ENCODE data around the gene LGALS13. TPM values are rescaled to one million over a fixed set of nuclear protein-coding genes. Genes with fewer than 3 reads are reported as not detected.

Gene LGALS13
- total and polyA plus RNA-seq, 2 donors (not counting 1 experiment from before 2014, with no cell fraction given): not detected

DNA sequence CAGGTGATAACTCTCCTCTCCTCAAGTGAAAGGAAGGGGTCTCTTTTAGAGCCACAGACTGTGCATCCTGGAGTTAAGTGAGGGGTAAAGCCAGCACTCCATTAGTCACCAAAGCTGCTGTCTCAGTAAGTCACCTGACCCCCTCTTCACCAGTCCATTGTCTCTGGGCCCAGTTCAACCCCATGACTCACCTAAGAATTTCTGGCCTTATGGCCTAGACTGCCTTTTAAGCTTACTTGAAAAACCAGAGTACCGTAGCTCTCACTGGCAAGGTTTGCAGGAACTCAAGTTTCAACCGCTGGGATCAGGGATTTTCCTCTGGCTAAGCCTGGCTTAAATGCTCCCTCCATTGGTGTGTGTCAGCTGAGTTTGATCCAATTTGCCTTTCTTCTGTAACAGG lies 38.9 kb upstream of the LGALS13 start:
- Histone ChIP-seq H3K36me3 (replicated peaks in 1 of 2; ENCODE audit: control extremely low read depth in 1 of 2, control insufficient read depth in 1 of 2, extremely low read depth in 1 of 2, insufficient read depth in 2 of 2, low read length in 1 of 2) (no peaks in the 10 kb centered on the region), H3K79me2 (ENCODE audit: control insufficient read depth, insufficient read depth, low read length) (no peaks in the 10 kb centered on the region), H3K27me3 (replicated peaks in 1 of 4; ENCODE audit: control extremely low read depth in 1 of 4, control insufficient read depth in 3 of 4, insufficient read depth in 4 of 4, low read length in 3 of 4) (peaks cover 0 to 4% (median 0%) of the 10 kb centered on the region in 4 experiments), H2AFZ (ENCODE audit: insufficient read depth, low read depth, low read length, poor library complexity, severe bottlenecking) (no peak overlapping the region), H3K27ac (ENCODE audit: low read length in 2 of 2) (no peak overlapping the region), H3K4me1 (ENCODE audit: control insufficient read depth in 2 of 2, insufficient read depth in 2 of 2, low read length in 2 of 2) (peaks cover 0 to 6% of the 10 kb centered on the region in 2 donors), H3K4me2 (replicated peaks; ENCODE audit: low read depth, low read length, poor library complexity, severe bottlenecking) (no peak overlapping the region), H3K4me3 (ENCODE audit: control extremely low read depth in 1 of 5, extremely low read depth in 1 of 5, insufficient read depth in 1 of 5, low read depth in 2 of 5, low read length in 4 of 5) (no peak overlapping the region), H4K20me1 (ENCODE audit: control insufficient read depth, insufficient read depth, low read length, poor library complexity, severe bottlenecking) (no peaks in the 10 kb centered on the region), H3K9me3 (ENCODE audit: control extremely low read depth in 1 of 3, control insufficient read depth in 2 of 3, insufficient read depth in 1 of 3, low read length in 2 of 3) (no peaks in the 10 kb centered on the region), H3K9ac (ENCODE audit: low read length) (no peak overlapping the region)
- no peak for ATAC-seq (ENCODE audit: low read depth)
- Mint-ChIP-seq H3K27ac (no peak overlapping the region), H3K4me3 (no peak overlapping the region), H3K27me3 (peaks cover 12% of the 10 kb centered on the region), H3K4me1 (peaks cover 8% of the 10 kb centered on the region), H3K9me3 (ENCODE audit: insufficient read depth) (no peaks in the 10 kb centered on the region)
- no peak for TF ChIP-seq EZH2 (IDR thresholded peaks at IDR 0.05; ENCODE audit: borderline replicate concordance, insufficient read depth, low read depth, low read length, poor library complexity, severe bottlenecking)
- TF ChIP-seq CTCF (IDR thresholded peaks at IDR 0.05): no peak
- WGBS (ENCODE audit: insufficient coverage): 81% methylated on average over 2 of the region's 2 CpGs
- POLR2A ChIA-PET: no interaction called here
- no peak for DNase-seq
- intact Hi-C loops (cut with micrococcal nuclease): no loop called here
- CTCF ChIA-PET: interaction anchor here (1.2 kb wide), 1 partner anchor 441 kb away, joined by 3 read pairs; no protein-coding TSS in a partner anchor

DNA sequence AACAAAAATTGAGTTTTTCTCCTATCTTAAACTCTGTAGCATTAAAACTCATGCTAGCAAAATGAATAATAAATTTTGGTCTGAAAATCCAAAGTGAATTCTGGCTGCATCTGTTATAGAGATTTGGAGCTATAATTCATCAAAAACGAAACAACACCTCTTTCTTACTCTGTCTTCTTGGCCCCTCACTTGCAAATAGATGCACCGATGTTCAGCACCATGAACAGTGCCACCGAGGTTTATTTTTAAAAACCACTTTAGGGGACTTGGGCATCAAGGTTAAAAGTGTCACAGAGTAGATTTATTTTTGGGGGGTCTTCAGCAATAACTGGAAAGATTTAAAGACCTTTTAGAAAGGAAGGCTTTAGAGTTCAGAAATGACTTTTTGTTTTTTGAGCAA lies 36.3 kb upstream of the LGALS13 start:
- TF ChIP-seq EZH2 (IDR thresholded peaks at IDR 0.05; ENCODE audit: borderline replicate concordance, insufficient read depth, low read depth, low read length, poor library complexity, severe bottlenecking) (no peak), CTCF (IDR thresholded peaks at IDR 0.05) (no peak)
- Histone ChIP-seq H2AFZ (ENCODE audit: insufficient read depth, low read depth, low read length, poor library complexity, severe bottlenecking) (no peak overlapping the region), H4K20me1 (ENCODE audit: control insufficient read depth, insufficient read depth, low read length, poor library complexity, severe bottlenecking) (no peaks in the 10 kb centered on the region), H3K27ac (ENCODE audit: low read length in 2 of 2) (no peak overlapping the region), H3K4me1 (ENCODE audit: control insufficient read depth in 2 of 2, insufficient read depth in 2 of 2, low read length in 2 of 2) (no peaks in the 10 kb centered on the region), H3K9me3 (ENCODE audit: control extremely low read depth in 1 of 3, control insufficient read depth in 2 of 3, insufficient read depth in 1 of 3, low read length in 2 of 3) (no peaks in the 10 kb centered on the region), H3K9ac (ENCODE audit: low read length) (no peak overlapping the region), H3K79me2 (ENCODE audit: control insufficient read depth, insufficient read depth, low read length) (no peaks in the 10 kb centered on the region), H3K4me2 (replicated peaks; ENCODE audit: low read depth, low read length, poor library complexity, severe bottlenecking) (no peak overlapping the region), H3K27me3 (replicated peaks in 1 of 4; ENCODE audit: control extremely low read depth in 1 of 4, control insufficient read depth in 3 of 4, insufficient read depth in 4 of 4, low read length in 3 of 4) (peaks cover 0 to 5% (median 2%) of the 10 kb centered on the region in 4 experiments), H3K4me3 (ENCODE audit: control extremely low read depth in 1 of 5, extremely low read depth in 1 of 5, insufficient read depth in 1 of 5, low read depth in 2 of 5, low read length in 4 of 5) (no peak overlapping the region), H3K36me3 (replicated peaks in 1 of 2; ENCODE audit: control extremely low read depth in 1 of 2, control insufficient read depth in 1 of 2, extremely low read depth in 1 of 2, insufficient read depth in 2 of 2, low read length in 1 of 2) (no peaks in the 10 kb centered on the region)
- peaks cover 24% of the 10 kb centered on the region for H3K27me3 Mint-ChIP-seq
- H3K4me3 Mint-ChIP-seq: no peak overlapping the region
- POLR2A ChIA-PET: no interaction called here
- H3K27ac Mint-ChIP-seq: no peak overlapping the region
- intact Hi-C loops (cut with micrococcal nuclease): no loop called here
- CTCF ChIA-PET: interaction anchor here (0.6 kb wide), 1 partner anchor 14 kb away, joined by 3 read pairs; no protein-coding TSS in a partner anchor
- no peaks in the 10 kb centered on the region for H3K9me3 Mint-ChIP-seq (ENCODE audit: insufficient read depth)
- WGBS (ENCODE audit: insufficient coverage): 50% methylated on average over 1 of the region's 3 CpGs
- no peak for DNase-seq
- no peak for ATAC-seq (ENCODE audit: low read depth)
- H3K4me1 Mint-ChIP-seq: no peaks in the 10 kb centered on the region

All from B cell (primary cell).